ENCODE data around the gene ATXN10. TPM values are rescaled to one million over a fixed set of nuclear protein-coding genes. Genes with fewer than 3 reads are reported as not detected.

The ATXN10 gene
- total and polyA plus RNA-seq, 2 experiments from 2014 or later, result 99.0 to 163 TPM

- no peak for TF ChIP-seq ZNF462 (CRISPR knock-in tag; IDR thresholded peaks at IDR 0.05)
- TF ChIP-seq CREB1 (CRISPR knock-in tag; IDR thresholded peaks at IDR 0.05; ENCODE audit: low read depth), result no peak
These were observed 71.3 kb downstream of the ATXN10 start (continued) for GRCh38 chr22:45742866-45743450.

- H3K4me3 Mint-ChIP-seq, result no peak overlapping the region
- no peaks in the 10 kb centered on the region for H3K27me3 ChIP-seq (ENCODE audit: insufficient read depth)
- no peak for ATAC-seq
- TF ChIP-seq, protein P1, sequence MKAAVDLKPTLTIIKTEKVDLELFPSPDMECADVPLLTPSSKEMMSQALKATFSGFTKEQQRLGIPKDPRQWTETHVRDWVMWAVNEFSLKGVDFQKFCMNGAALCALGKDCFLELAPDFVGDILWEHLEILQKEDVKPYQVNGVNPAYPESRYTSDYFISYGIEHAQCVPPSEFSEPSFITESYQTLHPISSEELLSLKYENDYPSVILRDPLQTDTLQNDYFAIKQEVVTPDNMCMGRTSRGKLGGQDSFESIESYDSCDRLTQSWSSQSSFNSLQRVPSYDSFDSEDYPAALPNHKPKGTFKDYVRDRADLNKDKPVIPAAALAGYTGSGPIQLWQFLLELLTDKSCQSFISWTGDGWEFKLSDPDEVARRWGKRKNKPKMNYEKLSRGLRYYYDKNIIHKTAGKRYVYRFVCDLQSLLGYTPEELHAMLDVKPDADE (IDR thresholded peaks at IDR 0.05), result no peak
- TF ChIP-seq EZH2 (IDR thresholded peaks at IDR 0.05; ENCODE audit: low read depth, unreplicated experiment), result no peak
- no peak for TF ChIP-seq ZNF462 (CRISPR knock-in tag; IDR thresholded peaks at IDR 0.05)
- no peak for TF ChIP-seq STAT1 (IDR thresholded peaks at IDR 0.05; ENCODE audit: unreplicated experiment)
- TF ChIP-seq POLR2AphosphoS5 (IDR thresholded peaks at IDR 0.05; ENCODE audit: low read depth), result no peak
- TF ChIP-seq CREB1 (CRISPR knock-in tag; IDR thresholded peaks at IDR 0.05; ENCODE audit: low read depth), result no peak
These were observed 72.1 kb downstream of the ATXN10 start for GRCh38 chr22:45743687-45744086.

More at GRCh38 chr22:45743687-45744086, 72.1 kb downstream of the ATXN10 start:
- peaks cover 7% of the 10 kb centered on the region; the same call in 2 of the 3 replicates for H3K4me1 Mint-ChIP-seq
- no peak for DNase-seq (ENCODE audit: low spot score)
- no peaks in the 10 kb centered on the region for H3K4me1 ChIP-seq (ENCODE audit: insufficient read depth)
- no peaks in the 10 kb centered on the region for H3K9me3 Mint-ChIP-seq
- 0 out of 2 replicates have a peak, but pooled peaks cover 5% of the 10 kb centered on the region for H4K20me1 ChIP-seq (replicated peaks; ENCODE audit: insufficient read depth)
- peaks cover 14% of the 10 kb centered on the region for H3K36me3 ChIP-seq (ENCODE audit: insufficient read depth)
- H3K36me3 Mint-ChIP-seq (ENCODE audit: low read depth), result peaks cover 37% of the 10 kb centered on the region
- H3K27me3 Mint-ChIP-seq (ENCODE audit: insufficient read depth, low read depth, poor library complexity), result no peaks in the 10 kb centered on the region
- no peaks in the 10 kb centered on the region for H3K9me2 ChIP-seq (ENCODE audit: insufficient read depth)
- no peak overlapping the region for H3K27ac ChIP-seq (ENCODE audit: low read depth)
- H3K4me2 ChIP-seq, result no peak overlapping the region
- H3K79me2 ChIP-seq (replicated peaks; ENCODE audit: insufficient read depth), result peaks cover 17% of the 10 kb centered on the region; the same call in 1 of the 2 replicates
- no peaks in the 10 kb centered on the region for H3F3A ChIP-seq (replicated peaks; ENCODE audit: low read depth)
- H3K4me3 ChIP-seq, result no peak overlapping the region
- H2AFZ ChIP-seq, result no peak overlapping the region
- H3K27ac Mint-ChIP-seq, result 0 out of 2 replicates have a peak overlapping the region, but pooled peaks have one; percentile 32

Data from GM23338 (cell line).